Right lobe of liver (tissue), 6 donors: Measurements from ENCODE around the gene MAPK8. TPM values are rescaled to one million over a fixed set of nuclear protein-coding genes. Genes with fewer than 3 reads are reported as not detected.
A peak's percentile ranks its signal among the peaks of the same experiment; 100 is the strongest.

Experiments
- ATAC-seq, 4 donors: fragments of 200-7000 bp; cut with Tn5 transposase; one replicate each; pipeline ENCODE4 v1.9.1; 2020; ENCODE audit warnings: mild to moderate bottlenecking in 4 of 4, moderate library complexity in 4 of 4
- DNase-seq, 3 donors: peaks; one replicate each; pipeline ENCODE4 v3.0.0-alpha.2; 2020
- H3K27ac ChIP-seq, 3 donors: fragments of 200-600 bp; one replicate each; pipeline ENCODE4 v1.8.0; 2022
- H3K27me3 ChIP-seq, 2 donors: fragments of 200-600 bp; one replicate each; pipeline ENCODE4 v1.8.0; 2022
- H3K36me3 ChIP-seq, 4 donors: fragments of 200-600 bp; sonication (generic) in 1 of 4; one replicate each; pipeline versions ENCODE4 v1.5.1 to v1.8.0; 2017 to 2022; ENCODE audit warnings: control low read depth in 1 of 4
- H3K4me1 ChIP-seq, 4 donors: fragments of 200-600 bp; sonication (generic) in 1 of 4; one replicate each; pipeline versions ENCODE4 v1.5.1 to v1.8.0; 2017 to 2022; ENCODE audit warnings: control low read depth in 1 of 4
- H3K4me3 ChIP-seq, 3 donors: fragments of 200-600 bp; one replicate each; pipeline ENCODE4 v1.8.0; 2022
- H3K9me3 ChIP-seq, 4 donors: fragments of 200-600 bp; sonication (generic) in 1 of 4; one replicate each; pipeline versions ENCODE4 v1.5.1 to v1.8.0; 2017 to 2022; ENCODE audit warnings: control low read depth in 1 of 4
- CTCF ChIP-seq, 4 donors: fragments of 200-600 bp in 3 of 4; fragments of 450-650 bp in 1 of 4; IDR thresholded peaks; one replicate each; pipeline versions ENCODE4 v1.5.1 to v1.8.0; 2016 to 2022; ENCODE audit warnings: antibody characterized with exemption in 4 of 4, mild to moderate bottlenecking in 2 of 4
- POLR2A ChIP-seq: fragments of 450-650 bp; IDR thresholded peaks from one replicate; pipeline ENCODE4 v1.6.1; 2017; ENCODE audit warnings: antibody characterized with exemption, mild to moderate bottlenecking
- WGBS: methylation state at CpG from one replicate; pipeline ENCODE4 v1.1.6; 2018; ENCODE audit warnings: low coverage, low lambda C conversion rate; ENCODE audit not compliant: insufficient coverage; ENCODE audit errors: missing lambda C conversion rate; 5-methylcytosine and 5-hydroxymethylcytosine counted together
- intact Hi-C, 2 donors: fragments of 100-400 bp; cut with DNase I; formaldehyde crosslinking; loops; one replicate each; pipeline versions ENCODE4 v1.11.2 to v1.14.1; 2022
- total RNA-seq, 6 experiments: library from RNA; depleted of rRNA in 2 of 6; stranded (reverse); fragments of >200 nt in 2 of 6; fragmentation: NEBNext Ultra II Directional in 3 of 6; extraction: Animal tissue kit (Norgen Biotek cat#: 25700) in 3 of 6; gene quantifications; one replicate each; pipeline versions ENCODE4 v1.1.0 to v1.2.4, GENCODE V29; 2016 to 2023
- donor health status: DM: no; HTN: yes; CAD: no.
- donor health status: DM: no; HTN: no; CAD: no.
- donor health status: DM: no; HTN: no; CAD: no.
- donor health status: DM: no; HTN: yes; CAD: no.
- donor health status: DM: no; HTN: yes; CAD: no.

The MAPK8 gene
- total RNA-seq, 6 experiments from 2014 or later: 19.1 to 31.6 (median 27.6) TPM

DNA sequence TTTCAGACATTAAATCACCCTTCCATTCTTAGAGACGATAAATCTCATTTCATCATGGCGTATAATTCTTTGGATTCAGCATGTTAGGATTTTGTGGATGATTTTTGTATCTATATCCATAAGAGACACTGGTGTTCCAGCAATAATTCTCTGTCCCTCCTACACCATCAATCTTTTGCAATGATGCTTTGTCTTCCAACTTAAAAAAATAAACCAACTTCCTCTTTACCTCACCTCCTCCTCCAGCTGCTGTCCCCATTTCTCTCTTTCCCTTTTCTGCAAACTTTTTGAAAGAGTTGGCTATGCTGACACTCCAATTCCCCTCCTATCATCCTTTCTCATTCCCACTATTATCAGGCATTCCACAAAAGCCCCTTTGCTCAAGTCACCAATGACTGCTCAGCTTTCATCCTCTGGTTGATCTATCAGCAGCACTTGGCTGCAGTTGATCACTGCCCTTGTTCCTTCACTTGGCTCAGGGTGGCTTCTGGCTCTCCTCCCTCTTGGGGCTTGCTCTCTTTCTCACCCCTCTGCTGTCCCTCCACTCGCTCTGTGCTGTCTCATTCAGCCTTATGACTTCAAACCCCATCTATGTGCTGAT, 168.4 kb downstream of the MAPK8 start:
- H3K27me3 ChIP-seq: no peaks in the 10 kb centered on the region
- TF ChIP-seq CTCF (IDR thresholded peaks at IDR 0.05) (no peak), POLR2A (no peak)
- ATAC-seq: no peak
- H3K36me3 ChIP-seq: no peaks in the 10 kb centered on the region
- H3K9me3 ChIP-seq: no peaks in the 10 kb centered on the region
- no peaks in the 10 kb centered on the region for H3K4me1 ChIP-seq
- no peak overlapping the region for H3K27ac ChIP-seq
- intact Hi-C loops: no loop called here
- no peak for DNase-seq
- WGBS: 88% methylated on average over 3 of the region's 3 CpGs
- H3K4me3 ChIP-seq: no peak overlapping the region

- TF ChIP-seq CTCF (IDR thresholded peaks at IDR 0.05): no peak
- TF ChIP-seq POLR2A: no peak
- DNase-seq: no peak
- no peaks in the 10 kb centered on the region for H3K27me3 ChIP-seq
- WGBS: 75% methylated on average over 2 of the region's 4 CpGs
- no peaks in the 10 kb centered on the region for H3K4me1 ChIP-seq
- no peak overlapping the region for H3K4me3 ChIP-seq
- H3K36me3 ChIP-seq: no peaks in the 10 kb centered on the region
- H3K27ac ChIP-seq: no peak overlapping the region
- no peak for ATAC-seq
- intact Hi-C loops: no loop called here
- no peaks in the 10 kb centered on the region for H3K9me3 ChIP-seq
These were observed 169.4 kb downstream of the MAPK8 start for GRCh38 chr10:48475943-48476278.

DNA sequence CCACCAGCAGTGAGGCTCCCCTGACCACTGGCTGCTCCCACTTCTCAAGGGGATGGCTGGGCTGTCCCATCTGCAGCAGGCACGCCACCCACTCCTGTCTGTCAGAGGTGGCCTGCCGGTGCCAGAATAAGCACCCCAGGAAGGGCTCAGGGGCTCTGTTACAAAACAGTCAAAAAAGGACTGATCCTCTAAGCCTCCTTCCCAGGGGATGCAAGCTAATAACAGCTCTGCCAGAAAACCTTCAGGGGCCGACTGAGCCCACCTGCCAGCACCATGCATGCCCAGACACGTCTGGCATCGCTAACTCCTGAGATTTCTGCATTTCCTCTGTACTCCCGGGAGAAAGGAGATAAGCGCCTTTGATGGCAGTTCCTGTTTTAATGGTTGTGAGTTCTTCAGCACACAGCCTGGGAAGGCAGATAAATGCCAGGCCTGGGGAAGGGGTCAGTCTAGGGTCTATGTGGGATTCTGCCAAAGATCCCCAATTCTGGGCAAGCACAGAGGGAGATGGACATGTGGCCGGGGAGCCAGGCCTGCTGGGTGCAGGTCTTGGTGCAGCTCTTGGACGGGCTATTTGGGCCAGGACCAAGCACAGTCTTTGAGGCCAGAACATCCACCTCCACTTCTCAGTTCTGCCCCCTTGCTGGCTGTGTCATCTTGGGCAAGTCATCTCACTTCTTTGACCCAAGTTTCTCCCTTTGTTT, 170.0 kb downstream of the MAPK8 start:
- 46% methylated on average over 3 of the region's 9 CpGs for WGBS
- peak in 1 of 3 donors; percentile 27 for DNase-seq
- intact Hi-C loops: no loop called here
- H3K4me1 ChIP-seq: no peaks in the 10 kb centered on the region
- ATAC-seq: peak in 1 of 4 donors; percentile 13
- no peaks in the 10 kb centered on the region for H3K27me3 ChIP-seq
- H3K36me3 ChIP-seq: no peaks in the 10 kb centered on the region
- H3K9me3 ChIP-seq: no peaks in the 10 kb centered on the region
- no peak overlapping the region for H3K4me3 ChIP-seq
- H3K27ac ChIP-seq: no peak overlapping the region
- no peak for TF ChIP-seq CTCF (IDR thresholded peaks at IDR 0.05)
- TF ChIP-seq POLR2A: no peak

DNA sequence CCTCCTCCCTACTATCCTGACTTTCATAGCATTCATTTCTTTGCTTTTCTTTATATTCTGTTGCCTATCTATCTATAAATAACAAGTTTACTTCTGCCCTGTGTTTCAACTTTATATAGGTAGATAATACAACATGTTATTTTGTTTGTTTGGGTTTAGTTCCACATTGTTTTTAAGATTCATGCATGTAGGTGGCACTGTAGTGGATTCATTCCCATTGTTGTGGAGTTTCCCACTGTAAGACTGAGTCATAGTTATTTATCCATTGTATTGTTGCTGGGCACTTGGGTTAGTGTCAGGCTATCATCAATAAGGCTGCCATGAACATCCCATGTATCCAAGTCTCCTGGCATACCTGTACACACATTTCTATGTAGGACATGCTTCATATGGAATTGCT, 170.7 kb downstream of the MAPK8 start:
- Histone ChIP-seq H3K36me3 (no peaks in the 10 kb centered on the region), H3K27ac (no peak overlapping the region), H3K4me3 (no peak overlapping the region), H3K27me3 (no peaks in the 10 kb centered on the region), H3K9me3 (no peaks in the 10 kb centered on the region), H3K4me1 (no peaks in the 10 kb centered on the region)
- DNase-seq (no peak), ATAC-seq (no peak)
- TF ChIP-seq CTCF (IDR thresholded peaks at IDR 0.05) (no peak), POLR2A (no peak)
- intact Hi-C loops: no loop called here
